Calu3 (cell line): ENCODE data around the gene C4orf33. TPM values are rescaled to one million over a fixed set of nuclear protein-coding genes. Genes with fewer than 3 reads are reported as not detected.
"Not testable (repeated sequence)": the region's sequence is repeated elsewhere in the genome, so short reads cannot be mapped to it uniquely, and the experiment has no call there.

Source experiments
- BruUV-seq: library from RNA; stranded (reverse); fragments of 400-500 nt; replicated peaks from 2 replicates; lab custom pipeline; 2021; lab: Mats Ljungman, UMichigan
- CTCF ChIA-PET: fragments of 300-600 bp; sonication (Branson Sonifier 250); formaldehyde crosslinking; loops from one replicate; lab custom pipeline; 2022; ENCODE audit warnings: antibody characterized with exemption; lab: Charles Lee
- DNase-seq: peaks from one replicate; pipeline ENCODE4 v3.0.0; 2022
- H3K27ac Mint-ChIP-seq: one replicate; pipeline ENCODE4 v1.8.0; 2022; ENCODE audit warnings: mixed read lengths; ENCODE audit not compliant: unreplicated experiment
- H3K27me3 Mint-ChIP-seq: one replicate; pipeline ENCODE4 v1.8.0; 2022; ENCODE audit warnings: mixed read lengths; ENCODE audit not compliant: unreplicated experiment
- H3K36me3 Mint-ChIP-seq: one replicate; pipeline ENCODE4 v1.8.0; 2022; ENCODE audit warnings: mild to moderate bottlenecking, moderate library complexity, mixed read lengths; ENCODE audit not compliant: insufficient read depth, unreplicated experiment
- H3K4me1 Mint-ChIP-seq: one replicate; pipeline ENCODE4 v1.8.0; 2022; ENCODE audit warnings: mild to moderate bottlenecking, low read depth, mixed read lengths; ENCODE audit not compliant: unreplicated experiment
- H3K4me3 Mint-ChIP-seq: one replicate; pipeline ENCODE4 v1.8.0; 2022; ENCODE audit warnings: mild to moderate bottlenecking, low read depth, moderate library complexity, mixed read lengths; ENCODE audit not compliant: unreplicated experiment
- H3K9me3 Mint-ChIP-seq: one replicate; pipeline ENCODE4 v1.8.0; 2022; ENCODE audit warnings: low read depth, mixed read lengths; ENCODE audit not compliant: unreplicated experiment
- intact Hi-C: fragments of 100-400 bp; cut with micrococcal nuclease; formaldehyde crosslinking; loops from one replicate; pipeline ENCODE4 v1.10.0; 2022; ENCODE audit not compliant: unreplicated experiment
- total RNA-seq: library from RNA; stranded (reverse); gene quantifications from 2 replicates; pipeline ENCODE4 v1.2.3, GENCODE V29; 2022
- TF ChIP-seq, protein P1 (sequence below): fragments of 200-600 bp; IDR thresholded peaks from one replicate; pipeline ENCODE4 v1.8.0; 2022; ENCODE audit warnings: antibody characterized with exemption; ENCODE audit not compliant: unreplicated experiment

C4orf33 gene
- total RNA-seq, 1 experiment from 2014 or later = 6.4 TPM

DNA sequence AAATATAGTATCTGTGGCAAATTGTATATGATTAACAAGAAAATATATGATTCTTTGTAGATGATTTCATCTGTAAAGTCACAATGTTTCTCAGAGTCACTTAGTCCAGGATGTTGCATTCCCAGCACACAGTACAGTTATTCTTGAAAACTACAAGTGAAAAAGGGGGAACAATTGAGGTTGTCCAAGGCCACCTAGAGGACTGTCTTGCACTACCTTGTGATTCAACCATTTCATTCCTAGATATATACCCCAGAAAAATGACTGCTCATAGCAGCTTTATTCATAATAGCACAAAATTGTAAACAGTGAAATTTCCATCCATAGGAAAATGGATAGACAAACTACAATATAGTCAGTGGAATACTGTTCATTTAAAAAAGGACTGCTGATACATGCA lies 16.0 kb downstream of the C4orf33 start:
- no TSS peak for BruUV-seq
- Mint-ChIP-seq H3K9me3 (no peaks in the 10 kb centered on the region), H3K4me1 (no peaks in the 10 kb centered on the region), H3K27me3 (no peaks in the 10 kb centered on the region), H3K36me3 (no peaks in the 10 kb centered on the region), H3K27ac (no peak overlapping the region), H3K4me3 (no peak overlapping the region)
- intact Hi-C loops = no loop called here
- no peak for DNase-seq
- CTCF ChIA-PET = interaction anchor here (0.6 kb wide), 1 partner anchor 110 kb away, joined by 3 read pairs; no protein-coding TSS in a partner anchor
- TF ChIP-seq, protein P1, sequence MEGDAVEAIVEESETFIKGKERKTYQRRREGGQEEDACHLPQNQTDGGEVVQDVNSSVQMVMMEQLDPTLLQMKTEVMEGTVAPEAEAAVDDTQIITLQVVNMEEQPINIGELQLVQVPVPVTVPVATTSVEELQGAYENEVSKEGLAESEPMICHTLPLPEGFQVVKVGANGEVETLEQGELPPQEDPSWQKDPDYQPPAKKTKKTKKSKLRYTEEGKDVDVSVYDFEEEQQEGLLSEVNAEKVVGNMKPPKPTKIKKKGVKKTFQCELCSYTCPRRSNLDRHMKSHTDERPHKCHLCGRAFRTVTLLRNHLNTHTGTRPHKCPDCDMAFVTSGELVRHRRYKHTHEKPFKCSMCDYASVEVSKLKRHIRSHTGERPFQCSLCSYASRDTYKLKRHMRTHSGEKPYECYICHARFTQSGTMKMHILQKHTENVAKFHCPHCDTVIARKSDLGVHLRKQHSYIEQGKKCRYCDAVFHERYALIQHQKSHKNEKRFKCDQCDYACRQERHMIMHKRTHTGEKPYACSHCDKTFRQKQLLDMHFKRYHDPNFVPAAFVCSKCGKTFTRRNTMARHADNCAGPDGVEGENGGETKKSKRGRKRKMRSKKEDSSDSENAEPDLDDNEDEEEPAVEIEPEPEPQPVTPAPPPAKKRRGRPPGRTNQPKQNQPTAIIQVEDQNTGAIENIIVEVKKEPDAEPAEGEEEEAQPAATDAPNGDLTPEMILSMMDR = no peak

DNA sequence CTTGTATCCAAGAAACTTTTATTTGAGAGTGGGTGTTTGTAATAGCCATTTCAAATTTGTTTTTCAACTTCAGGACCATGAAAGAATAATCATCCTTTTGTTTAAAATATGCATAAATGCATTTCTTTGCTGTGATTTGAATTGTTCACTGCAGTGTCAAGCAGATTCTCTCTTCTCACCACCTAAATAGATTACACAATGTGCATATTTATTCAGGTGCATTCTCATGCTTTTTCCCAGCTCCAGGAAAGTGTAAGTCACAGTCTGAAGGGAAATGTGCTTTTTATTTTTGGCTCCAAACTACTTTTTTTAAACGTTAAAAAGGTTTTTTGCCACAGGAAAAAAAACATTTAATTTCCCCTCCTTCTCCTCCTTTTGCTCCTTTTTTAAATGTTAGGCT lies 17.5 kb downstream of the C4orf33 start:
- H3K27me3 Mint-ChIP-seq = no peaks in the 10 kb centered on the region
- H3K27ac Mint-ChIP-seq = no peak overlapping the region
- no peak for DNase-seq
- intact Hi-C loops = no loop called here
- CTCF ChIA-PET = no interaction called here
- no peaks in the 10 kb centered on the region for H3K36me3 Mint-ChIP-seq
- no peaks in the 10 kb centered on the region for H3K4me1 Mint-ChIP-seq
- no TSS peak for BruUV-seq
- no peak overlapping the region for H3K4me3 Mint-ChIP-seq
- H3K9me3 Mint-ChIP-seq = no peaks in the 10 kb centered on the region
- TF ChIP-seq, protein P1 = no peak

DNA sequence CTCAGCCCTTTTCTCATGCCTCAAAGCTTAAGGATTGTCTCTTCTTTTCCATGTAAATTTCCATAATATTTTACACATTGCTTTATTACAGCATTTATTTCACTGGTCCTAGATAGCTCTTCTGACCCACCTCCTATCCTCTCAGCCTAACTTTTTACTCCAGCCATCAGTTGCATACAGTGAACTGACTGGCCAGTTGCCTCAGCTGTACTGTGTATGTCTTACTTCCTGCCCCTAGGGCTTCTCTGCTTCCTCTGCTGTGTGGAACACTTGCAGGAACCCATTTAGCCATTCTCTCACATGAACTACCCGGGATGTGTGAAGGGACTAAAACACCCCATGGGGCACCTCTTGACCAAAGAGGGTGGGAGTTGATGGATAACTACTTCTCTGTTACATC lies 18.0 kb downstream of the C4orf33 start:
- Mint-ChIP-seq H3K9me3 (no peaks in the 10 kb centered on the region), H3K4me1 (no peaks in the 10 kb centered on the region), H3K27me3 (no peaks in the 10 kb centered on the region), H3K36me3 (no peaks in the 10 kb centered on the region), H3K27ac (no peak overlapping the region), H3K4me3 (no peak overlapping the region)
- TF ChIP-seq, protein P1 = no peak
- no TSS peak for BruUV-seq
- intact Hi-C loops = no loop called here
- DNase-seq = no peak
- CTCF ChIA-PET = no interaction called here

DNA sequence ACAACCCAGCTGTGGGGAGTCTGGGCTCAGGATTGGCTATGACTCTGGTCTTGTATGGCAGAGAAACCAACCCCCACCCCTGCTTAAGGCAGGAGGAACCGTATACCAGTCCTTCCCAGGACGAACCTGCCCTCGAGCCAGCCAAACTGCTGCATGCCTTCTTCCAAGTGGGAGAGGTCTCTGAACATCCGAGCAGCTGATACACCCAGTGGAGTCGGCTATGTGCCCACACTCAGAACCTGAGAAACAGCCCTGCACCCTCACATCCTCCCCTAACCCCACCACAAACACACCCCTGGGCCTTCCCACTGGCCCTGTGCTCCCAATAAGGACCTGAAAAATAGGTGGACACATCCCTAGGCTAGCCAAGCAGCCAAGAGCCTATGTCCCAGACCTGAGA lies 21.8 kb downstream of the C4orf33 start:
- H3K4me3 Mint-ChIP-seq = no peak overlapping the region
- no peaks in the 10 kb centered on the region for H3K27me3 Mint-ChIP-seq
- no peak for DNase-seq
- no peaks in the 10 kb centered on the region for H3K4me1 Mint-ChIP-seq
- TF ChIP-seq, protein P1 = no peak
- BruUV-seq = no TSS peak
- H3K27ac Mint-ChIP-seq = no peak overlapping the region
- H3K9me3 Mint-ChIP-seq = no peaks in the 10 kb centered on the region
- no peaks in the 10 kb centered on the region for H3K36me3 Mint-ChIP-seq
- intact Hi-C loops = no loop called here
- CTCF ChIA-PET = no interaction called here

DNA sequence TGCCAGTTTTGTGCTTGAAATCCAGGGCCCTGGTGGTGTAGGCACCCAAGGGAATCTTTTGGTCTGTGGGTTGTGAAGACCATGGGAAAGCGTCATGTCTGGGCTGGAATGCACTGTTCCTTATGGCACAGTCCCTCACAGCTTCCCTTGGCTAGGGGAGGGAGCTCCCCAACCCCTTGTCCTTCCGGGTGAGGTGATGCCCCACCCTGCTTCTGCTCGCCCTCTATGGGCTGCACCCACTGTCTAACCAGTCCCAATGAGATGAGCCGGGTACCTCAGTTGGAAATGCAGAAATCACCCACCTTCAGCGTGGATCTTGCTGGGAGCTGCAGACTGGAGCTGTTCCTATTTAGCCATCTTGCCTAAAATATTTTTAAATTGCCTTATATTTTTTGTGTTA lies 30.7 kb downstream of the C4orf33 start:
- H3K4me3 Mint-ChIP-seq, intact Hi-C loops, H3K4me1 Mint-ChIP-seq, H3K36me3 Mint-ChIP-seq, H3K9me3 Mint-ChIP-seq, DNase-seq, BruUV-seq, H3K27ac Mint-ChIP-seq, CTCF ChIA-PET, H3K27me3 Mint-ChIP-seq: not testable (repeated sequence)
